H54 (cell line): ENCODE results near the gene SMAD7.

Experiments used
- DNase-seq: peaks from one replicate; pipeline ENCODE4 v3.0.0; 2011; ENCODE audit warnings: low spot score, mixed read lengths; ENCODE audit not compliant: insufficient read length
- FAIRE-seq: peaks from 3 replicates; lab custom pipeline; 2011; peaks lifted over from hg19 to GRCh38; lab: Jason Lieb, UNC
- POLR2A ChIP-seq: IDR thresholded peaks from 2 replicates; pipeline ENCODE4 v1.6.1; 2011; ENCODE audit warnings: low read depth, mild to moderate bottlenecking, low read length

SMAD7 gene

GRCh38 chr18:48893608-48894600, 56.9 kb downstream of the SMAD7 start:
- no peak for TF ChIP-seq POLR2A
- FAIRE-seq = no peak
- DNase-seq = no peak

GRCh38 chr18:48893061-48893607, 57.6 kb downstream of the SMAD7 start:
- no peak for TF ChIP-seq POLR2A
- no peak for DNase-seq
- no peak for FAIRE-seq

- TF ChIP-seq POLR2A = no peak
- FAIRE-seq (no peak), DNase-seq (no peak)
Observed at GRCh38 chr18:48892146-48892855, 58.5 kb downstream of the SMAD7 start.

- TF ChIP-seq POLR2A = no peak
- no peak for DNase-seq
- no peak for FAIRE-seq
Observed at GRCh38 chr18:48891721-48892120, 59.0 kb downstream of the SMAD7 start.

GRCh38 chr18:48889981-48890762, 60.6 kb downstream of the SMAD7 start:
- DNase-seq = no peak
- no peak for TF ChIP-seq POLR2A
- no peak for FAIRE-seq

GRCh38 chr18:48889115-48889941, 61.4 kb downstream of the SMAD7 start:
- no peak for TF ChIP-seq POLR2A
- no peak for FAIRE-seq
- no peak for DNase-seq

GRCh38 chr18:48888773-48889080, 62.0 kb downstream of the SMAD7 start:
- DNase-seq = no peak
- TF ChIP-seq POLR2A = no peak
- no peak for FAIRE-seq

- FAIRE-seq (no peak), DNase-seq (no peak)
- TF ChIP-seq POLR2A = no peak
Observed at GRCh38 chr18:48887905-48888772, 62.6 kb downstream of the SMAD7 start.

- DNase-seq (no peak), FAIRE-seq (no peak)
- no peak for TF ChIP-seq POLR2A
Observed at GRCh38 chr18:48887294-48887904, 63.4 kb downstream of the SMAD7 start.

GRCh38 chr18:48886520-48887293, 64.1 kb downstream of the SMAD7 start:
- no peak for TF ChIP-seq POLR2A
- FAIRE-seq (no peak), DNase-seq (no peak)

GRCh38 chr18:48885924-48886400, 64.8 kb downstream of the SMAD7 start:
- no peak for FAIRE-seq
- no peak for TF ChIP-seq POLR2A
- no peak for DNase-seq
